GM08714 (cell line): Measurements from ENCODE around the gene NUP43.
"Not testable (repeated sequence)": the region's sequence is repeated elsewhere in the genome, so short reads cannot be mapped to it uniquely, and the experiment has no call there.

Source experiments
- H3K4me3 ChIP-seq: fragments of 200-500 bp; sonication (Bioruptor generic); 2 replicates; pipeline ENCODE4 v1.5.1; 2014; ENCODE audit warnings: mild to moderate bottlenecking, low read length, inconsistent platforms
- ZNF274 ChIP-seq: IDR thresholded peaks from 2 replicates; pipeline ENCODE4 v1.6.1; 2012; ENCODE audit warnings: mild to moderate bottlenecking, low read depth, low read length

The NUP43 gene

GRCh38 chr6:149691201-149691600 is 55.1 kb downstream of the NUP43 start:
- no peak for TF ChIP-seq ZNF274
- no peak overlapping the region for H3K4me3 ChIP-seq

- no peak overlapping the region for H3K4me3 ChIP-seq
- no peak for TF ChIP-seq ZNF274
Measured at GRCh38 chr6:149686230-149686629, 60.1 kb downstream of the NUP43 start.

- no peak overlapping the region for H3K4me3 ChIP-seq
- no peak for TF ChIP-seq ZNF274
Measured at GRCh38 chr6:149683256-149683859, 63.0 kb downstream of the NUP43 start.

GRCh38 chr6:149681845-149682244 is 64.5 kb downstream of the NUP43 start:
- not testable (repeated sequence) for H3K4me3 ChIP-seq

GRCh38 chr6:149681209-149681608 is 65.1 kb downstream of the NUP43 start:
- no peak for TF ChIP-seq ZNF274
- no peak overlapping the region for H3K4me3 ChIP-seq

GRCh38 chr6:149680503-149680902 is 65.8 kb downstream of the NUP43 start:
- no peak overlapping the region for H3K4me3 ChIP-seq
- no peak for TF ChIP-seq ZNF274
